ENCODE results near the gene RLN1.

Gene RLN1

DNA sequence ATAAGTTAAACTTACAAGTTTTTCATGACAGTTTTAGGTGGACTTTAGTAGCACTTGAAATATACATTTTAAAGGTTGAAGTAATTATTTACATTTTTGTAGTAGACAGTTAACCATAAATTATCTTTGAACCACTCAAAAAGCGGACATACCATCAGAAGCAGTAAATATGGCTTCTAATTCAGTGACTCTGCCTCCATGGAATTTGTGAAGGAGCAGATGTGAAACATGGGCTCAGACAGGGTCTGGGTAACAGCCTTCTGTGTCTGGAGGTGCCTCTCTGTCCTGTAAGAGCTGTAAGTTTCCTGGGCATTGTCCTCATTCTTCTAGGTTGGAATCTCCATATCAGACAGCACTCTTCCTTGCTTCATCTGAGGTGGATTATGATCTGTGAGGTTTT lies 47.5 kb downstream of the RLN1 start:
- in situ Hi-C loops (cut with HindIII; ENCODE audit: low sequenced_read_pairs) = no loop called here
- TF ChIP-seq, protein P1, sequence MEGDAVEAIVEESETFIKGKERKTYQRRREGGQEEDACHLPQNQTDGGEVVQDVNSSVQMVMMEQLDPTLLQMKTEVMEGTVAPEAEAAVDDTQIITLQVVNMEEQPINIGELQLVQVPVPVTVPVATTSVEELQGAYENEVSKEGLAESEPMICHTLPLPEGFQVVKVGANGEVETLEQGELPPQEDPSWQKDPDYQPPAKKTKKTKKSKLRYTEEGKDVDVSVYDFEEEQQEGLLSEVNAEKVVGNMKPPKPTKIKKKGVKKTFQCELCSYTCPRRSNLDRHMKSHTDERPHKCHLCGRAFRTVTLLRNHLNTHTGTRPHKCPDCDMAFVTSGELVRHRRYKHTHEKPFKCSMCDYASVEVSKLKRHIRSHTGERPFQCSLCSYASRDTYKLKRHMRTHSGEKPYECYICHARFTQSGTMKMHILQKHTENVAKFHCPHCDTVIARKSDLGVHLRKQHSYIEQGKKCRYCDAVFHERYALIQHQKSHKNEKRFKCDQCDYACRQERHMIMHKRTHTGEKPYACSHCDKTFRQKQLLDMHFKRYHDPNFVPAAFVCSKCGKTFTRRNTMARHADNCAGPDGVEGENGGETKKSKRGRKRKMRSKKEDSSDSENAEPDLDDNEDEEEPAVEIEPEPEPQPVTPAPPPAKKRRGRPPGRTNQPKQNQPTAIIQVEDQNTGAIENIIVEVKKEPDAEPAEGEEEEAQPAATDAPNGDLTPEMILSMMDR (IDR thresholded peaks at IDR 0.05; ENCODE audit: low read depth, low read length, missing control alignments) = no peak
- H3K4me3 ChIP-seq (ENCODE audit: low read depth, low read length) = no peak overlapping the region
- no peak for DNase-seq (ENCODE audit: low read depth)

- DNase-seq (ENCODE audit: low read depth) = no peak
Observed at GRCh38 chr9:5288591-5288990, 51.1 kb downstream of the RLN1 start.

DNA sequence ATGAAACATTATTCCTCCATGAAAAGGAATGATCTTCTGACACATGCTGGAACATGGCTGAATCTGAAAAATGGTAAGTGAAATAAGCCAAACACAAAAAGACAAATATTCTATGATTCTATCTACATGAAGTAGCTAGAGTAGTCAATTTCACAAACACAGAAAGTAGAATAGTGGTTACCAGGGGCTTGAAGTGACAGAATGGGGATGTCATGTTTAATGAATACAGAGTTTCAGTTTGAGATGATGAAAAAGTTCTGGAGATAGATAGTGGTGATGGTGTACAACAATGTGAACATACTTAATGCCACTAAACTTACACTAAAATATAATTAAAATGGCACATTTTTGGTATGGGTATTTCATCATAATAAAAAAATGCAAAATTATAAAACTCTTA lies 53.4 kb downstream of the RLN1 start:
- TF ChIP-seq, protein P1 (IDR thresholded peaks at IDR 0.05; ENCODE audit: low read depth, low read length, missing control alignments) = no peak
- in situ Hi-C loops (cut with HindIII; ENCODE audit: low sequenced_read_pairs) = no loop called here
- no peak overlapping the region for H3K4me3 ChIP-seq (ENCODE audit: low read depth, low read length)
- no peak for DNase-seq (ENCODE audit: low read depth)

More at GRCh38 chr9:5288591-5288990, 51.1 kb downstream of the RLN1 start:
- no peak overlapping the region for H3K4me3 ChIP-seq (ENCODE audit: low read depth, low read length)
- in situ Hi-C loops (cut with HindIII; ENCODE audit: low sequenced_read_pairs) = no loop called here
- TF ChIP-seq, protein P1 (IDR thresholded peaks at IDR 0.05; ENCODE audit: low read depth, low read length, missing control alignments) = no peak

All from astrocyte of the cerebellum (primary cell).